Hepatocyte (in vitro differentiated cells): ENCODE results near the gene EXD3.

Experiments used
- CTCF ChIP-seq: fragments of 200-600 bp; sonication (generic); IDR thresholded peaks from 2 replicates; pipeline ENCODE4 v1.5.1; 2016; ENCODE audit warnings: antibody characterized with exemption, mild to moderate bottlenecking; ENCODE audit not compliant: poor library complexity
- EZH2phosphoT487 ChIP-seq: fragments of 200-600 bp; sonication (generic); IDR thresholded peaks from one replicate; pipeline ENCODE4 v1.6.1; 2018; ENCODE audit warnings: antibody characterized with exemption, mild to moderate bottlenecking, low read depth, moderate library complexity; ENCODE audit not compliant: unreplicated experiment, severe bottlenecking

GRCh38 chr9:137302449-137303150 lies 120.4 kb downstream of the EXD3 start:
- TF ChIP-seq CTCF (peak; percentile 42), EZH2phosphoT487 (no peak)
